Fibroblast of the aortic adventitia (primary cell): ENCODE measurements around the gene OSMR. TPM values are rescaled to one million over a fixed set of nuclear protein-coding genes. Genes with fewer than 3 reads are reported as not detected.
A peak's percentile ranks its signal among the peaks of the same experiment; 100 is the strongest.

Source experiments
- DNase-seq: peaks from one replicate; pipeline ENCODE4 v3.0.0-alpha.2; 2010; ENCODE audit warnings: low read depth
- H3K4me3 ChIP-seq: 2 replicates; pipeline ENCODE4 v1.5.1; 2011; ENCODE audit warnings: low read depth, mild to moderate bottlenecking, control low read depth, low read length, moderate library complexity
- CTCF ChIP-seq: IDR thresholded peaks from 2 replicates; pipeline ENCODE4 v1.5.1; 2011; ENCODE audit warnings: mild to moderate bottlenecking, low read length, control low read depth, inconsistent platforms; ENCODE audit not compliant: insufficient read depth
- total RNA-seq: library from RNA; depleted of rRNA; stranded (reverse); fragments of >200 nt; gene quantifications from 2 replicates; pipeline ENCODE4 v1.2.3, GENCODE V29; 2012; ENCODE audit warnings: low replicate concordance

The OSMR gene
- total RNA-seq, 1 donor, result 96.7 TPM

- DNase-seq, result no peak
- no peak for TF ChIP-seq CTCF
- no peak overlapping the region for H3K4me3 ChIP-seq
These were observed 42.6 kb upstream of the OSMR start for GRCh38 chr5:38803246-38803645.

GRCh38 chr5:38806775-38807258 lies 39.0 kb upstream of the OSMR start:
- TF ChIP-seq CTCF, result no peak
- DNase-seq, result peak; percentile 88

GRCh38 chr5:38807570-38808483 lies 38.0 kb upstream of the OSMR start:
- peak; percentile 85 for DNase-seq
- no peak for TF ChIP-seq CTCF
- H3K4me3 ChIP-seq, result no peak overlapping the region

More at GRCh38 chr5:38806775-38807258, 39.0 kb upstream of the OSMR start:
- no peak overlapping the region for H3K4me3 ChIP-seq

- no peak for DNase-seq
- no peak for TF ChIP-seq CTCF
- no peak overlapping the region for H3K4me3 ChIP-seq
These were observed 37.0 kb upstream of the OSMR start for GRCh38 chr5:38808666-38809343.

- no peak overlapping the region for H3K4me3 ChIP-seq
- DNase-seq, result peak; percentile 95
- TF ChIP-seq CTCF, result peak; percentile 93
These were observed 36.1 kb upstream of the OSMR start for GRCh38 chr5:38809388-38810359.

GRCh38 chr5:38814879-38815278 lies 30.9 kb upstream of the OSMR start:
- DNase-seq, result no peak
- no peak overlapping the region for H3K4me3 ChIP-seq
- no peak for TF ChIP-seq CTCF
